ENCODE measurements around the gene VAV2. TPM values are rescaled to one million over a fixed set of nuclear protein-coding genes. Genes with fewer than 3 reads are reported as not detected.
"Not testable (repeated sequence)": the region's sequence is repeated elsewhere in the genome, so short reads cannot be mapped to it uniquely, and the experiment has no call there.

Gene VAV2
- total and polyA plus RNA-seq, 4 donors: 4.9 to 26.4 (median 17.0) TPM

- Histone ChIP-seq H3K4me3 (ENCODE audit: low read depth in 1 of 3, low read length in 3 of 3) (peak overlapping the region in 2 of 3 donors; percentile 58 to 90), H3K9me3 (ENCODE audit: control insufficient read depth in 4 of 4, low read length in 3 of 4) (no peaks in the 10 kb centered on the region), H3K27ac (ENCODE audit: low read depth in 1 of 2, low read length in 2 of 2) (peak overlapping the region; percentile 96 to 99), H3K9ac (ENCODE audit: low read depth in 1 of 2, low read length in 2 of 2) (no peak overlapping the region), H3K36me3 (ENCODE audit: control insufficient read depth in 4 of 4, insufficient read depth in 3 of 4, low read depth in 1 of 4, low read length in 3 of 4) (peaks cover 0 to 3% (median under 1%) of the 10 kb centered on the region in 4 donors), H3K27me3 (ENCODE audit: control insufficient read depth in 4 of 4, insufficient read depth in 4 of 4, low read length in 3 of 4) (no peaks in the 10 kb centered on the region), H3K4me1 (ENCODE audit: control insufficient read depth in 4 of 4, insufficient read depth in 4 of 4, low read length in 3 of 4) (peaks cover 14 to 37% (median 24%) of the 10 kb centered on the region in 4 donors)
- 51% methylated on average over 24 of the region's 24 CpGs for WGBS
- TF ChIP-seq RXRA (IDR thresholded peaks at IDR 0.05) (peak; percentile 20 to 57), HNF4A (conservative IDR thresholded peaks at IDR 0.05) (peak; percentile 36 to 77), TAF1 (conservative IDR thresholded peaks at IDR 0.05) (no peak)
- no peak for DNase-seq (ENCODE audit: low spot score)
Observed at GRCh38 chr9:133989625-133990365, 2.3 kb downstream of the VAV2 start.

DNA sequence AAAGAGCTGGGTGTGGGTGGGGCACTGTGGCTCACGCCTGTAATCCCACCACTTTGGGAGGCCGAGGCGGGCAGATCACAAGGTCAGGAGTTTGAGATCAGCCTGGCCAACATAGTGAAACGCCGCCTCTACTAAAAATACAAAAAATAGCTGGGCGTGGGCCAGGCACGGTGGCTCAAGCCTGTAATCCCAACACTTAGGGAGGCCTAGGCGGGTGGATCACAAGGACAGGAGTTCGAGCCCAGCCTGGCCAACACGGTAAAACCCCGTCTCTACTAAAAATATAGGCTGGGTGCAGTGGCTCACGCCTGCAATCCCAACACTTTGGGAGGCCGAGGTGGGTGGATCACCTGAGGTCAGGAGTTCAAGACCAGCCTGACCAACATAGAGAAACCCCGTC lies 3.4 kb downstream of the VAV2 start:
- H3K9ac ChIP-seq (ENCODE audit: low read depth in 1 of 2, low read length in 2 of 2); DNase-seq (ENCODE audit: low spot score); H3K9me3 ChIP-seq (ENCODE audit: control insufficient read depth in 4 of 4, low read length in 3 of 4); H3K27ac ChIP-seq (ENCODE audit: low read depth in 1 of 2, low read length in 2 of 2); H3K4me3 ChIP-seq (ENCODE audit: low read depth in 1 of 3, low read length in 3 of 3); H3K27me3 ChIP-seq (ENCODE audit: control insufficient read depth in 4 of 4, insufficient read depth in 4 of 4, low read length in 3 of 4); H3K36me3 ChIP-seq (ENCODE audit: control insufficient read depth in 4 of 4, insufficient read depth in 3 of 4, low read depth in 1 of 4, low read length in 3 of 4): not testable (repeated sequence)
- 91% methylated on average over 14 of the region's 14 CpGs for WGBS
- H3K4me1 ChIP-seq (ENCODE audit: control insufficient read depth in 4 of 4, insufficient read depth in 4 of 4, low read length in 3 of 4): peaks cover 13 to 29% (median 18%) of the 10 kb centered on the region in 4 donors

DNA sequence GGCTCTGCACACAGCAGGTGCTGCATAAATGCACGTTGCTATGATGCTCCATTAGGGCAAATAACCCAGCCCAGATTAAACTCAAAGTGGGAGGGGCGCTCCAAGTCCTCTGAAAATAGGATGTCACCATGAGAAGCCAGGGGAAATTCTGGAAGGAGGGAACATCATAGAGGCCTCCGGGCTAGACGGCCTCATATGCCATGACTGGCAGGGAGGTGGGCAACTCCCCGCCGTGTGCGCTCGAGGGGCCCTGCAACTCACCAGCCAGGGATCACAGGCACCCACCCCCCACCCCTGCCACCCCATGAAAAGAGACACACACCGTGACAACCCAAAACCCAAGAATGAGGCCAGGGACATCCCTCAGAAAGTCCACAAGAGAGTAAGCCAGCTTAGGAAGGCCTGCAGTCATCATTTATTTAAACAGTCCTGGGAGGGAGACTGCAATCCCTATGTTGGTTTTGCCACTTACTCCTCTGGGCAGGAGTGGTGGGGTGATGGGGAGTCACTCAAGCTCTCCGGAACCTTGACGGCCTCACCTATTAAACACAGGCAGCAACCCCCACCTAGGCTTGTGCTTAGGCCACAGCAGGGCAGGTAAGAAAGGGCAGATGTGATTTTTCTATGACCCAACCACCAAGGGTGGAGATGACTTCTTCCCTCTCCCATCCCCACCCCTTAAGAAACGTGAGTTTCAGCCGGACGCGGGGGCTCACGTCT lies 4.0 kb downstream of the VAV2 start:
- Histone ChIP-seq H3K27me3 (ENCODE audit: control insufficient read depth in 4 of 4, insufficient read depth in 4 of 4, low read length in 3 of 4) (no peaks in the 10 kb centered on the region), H3K4me3 (ENCODE audit: low read depth in 1 of 3, low read length in 3 of 3) (no peak overlapping the region), H3K9ac (ENCODE audit: low read depth in 1 of 2, low read length in 2 of 2) (no peak overlapping the region), H3K4me1 (ENCODE audit: control insufficient read depth in 4 of 4, insufficient read depth in 4 of 4, low read length in 3 of 4) (peaks cover 10 to 23% (median 12%) of the 10 kb centered on the region in 4 donors), H3K36me3 (ENCODE audit: control insufficient read depth in 4 of 4, insufficient read depth in 3 of 4, low read depth in 1 of 4, low read length in 3 of 4) (peaks cover 0 to 3% (median under 1%) of the 10 kb centered on the region in 4 donors), H3K9me3 (ENCODE audit: control insufficient read depth in 4 of 4, low read length in 3 of 4) (no peaks in the 10 kb centered on the region), H3K27ac (ENCODE audit: low read depth in 1 of 2, low read length in 2 of 2) (no peak overlapping the region)
- TF ChIP-seq, protein P1, sequence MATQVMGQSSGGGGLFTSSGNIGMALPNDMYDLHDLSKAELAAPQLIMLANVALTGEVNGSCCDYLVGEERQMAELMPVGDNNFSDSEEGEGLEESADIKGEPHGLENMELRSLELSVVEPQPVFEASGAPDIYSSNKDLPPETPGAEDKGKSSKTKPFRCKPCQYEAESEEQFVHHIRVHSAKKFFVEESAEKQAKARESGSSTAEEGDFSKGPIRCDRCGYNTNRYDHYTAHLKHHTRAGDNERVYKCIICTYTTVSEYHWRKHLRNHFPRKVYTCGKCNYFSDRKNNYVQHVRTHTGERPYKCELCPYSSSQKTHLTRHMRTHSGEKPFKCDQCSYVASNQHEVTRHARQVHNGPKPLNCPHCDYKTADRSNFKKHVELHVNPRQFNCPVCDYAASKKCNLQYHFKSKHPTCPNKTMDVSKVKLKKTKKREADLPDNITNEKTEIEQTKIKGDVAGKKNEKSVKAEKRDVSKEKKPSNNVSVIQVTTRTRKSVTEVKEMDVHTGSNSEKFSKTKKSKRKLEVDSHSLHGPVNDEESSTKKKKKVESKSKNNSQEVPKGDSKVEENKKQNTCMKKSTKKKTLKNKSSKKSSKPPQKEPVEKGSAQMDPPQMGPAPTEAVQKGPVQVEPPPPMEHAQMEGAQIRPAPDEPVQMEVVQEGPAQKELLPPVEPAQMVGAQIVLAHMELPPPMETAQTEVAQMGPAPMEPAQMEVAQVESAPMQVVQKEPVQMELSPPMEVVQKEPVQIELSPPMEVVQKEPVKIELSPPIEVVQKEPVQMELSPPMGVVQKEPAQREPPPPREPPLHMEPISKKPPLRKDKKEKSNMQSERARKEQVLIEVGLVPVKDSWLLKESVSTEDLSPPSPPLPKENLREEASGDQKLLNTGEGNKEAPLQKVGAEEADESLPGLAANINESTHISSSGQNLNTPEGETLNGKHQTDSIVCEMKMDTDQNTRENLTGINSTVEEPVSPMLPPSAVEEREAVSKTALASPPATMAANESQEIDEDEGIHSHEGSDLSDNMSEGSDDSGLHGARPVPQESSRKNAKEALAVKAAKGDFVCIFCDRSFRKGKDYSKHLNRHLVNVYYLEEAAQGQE (IDR thresholded peaks at IDR 0.05): no peak
- TF ChIP-seq TAF1 (conservative IDR thresholded peaks at IDR 0.05) (no peak), YY1 (IDR thresholded peaks at IDR 0.05) (no peak), HNF4A (conservative IDR thresholded peaks at IDR 0.05) (no peak), SP1 (IDR thresholded peaks at IDR 0.05) (no peak), FOXA1 (IDR thresholded peaks at IDR 0.05) (no peak)
- TF ChIP-seq, protein P2, sequence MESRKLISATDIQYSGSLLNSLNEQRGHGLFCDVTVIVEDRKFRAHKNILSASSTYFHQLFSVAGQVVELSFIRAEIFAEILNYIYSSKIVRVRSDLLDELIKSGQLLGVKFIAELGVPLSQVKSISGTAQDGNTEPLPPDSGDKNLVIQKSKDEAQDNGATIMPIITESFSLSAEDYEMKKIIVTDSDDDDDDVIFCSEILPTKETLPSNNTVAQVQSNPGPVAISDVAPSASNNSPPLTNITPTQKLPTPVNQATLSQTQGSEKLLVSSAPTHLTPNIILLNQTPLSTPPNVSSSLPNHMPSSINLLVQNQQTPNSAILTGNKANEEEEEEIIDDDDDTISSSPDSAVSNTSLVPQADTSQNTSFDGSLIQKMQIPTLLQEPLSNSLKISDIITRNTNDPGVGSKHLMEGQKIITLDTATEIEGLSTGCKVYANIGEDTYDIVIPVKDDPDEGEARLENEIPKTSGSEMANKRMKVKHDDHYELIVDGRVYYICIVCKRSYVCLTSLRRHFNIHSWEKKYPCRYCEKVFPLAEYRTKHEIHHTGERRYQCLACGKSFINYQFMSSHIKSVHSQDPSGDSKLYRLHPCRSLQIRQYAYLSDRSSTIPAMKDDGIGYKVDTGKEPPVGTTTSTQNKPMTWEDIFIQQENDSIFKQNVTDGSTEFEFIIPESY (IDR thresholded peaks at IDR 0.05): no peak
- TF ChIP-seq, protein P3, sequence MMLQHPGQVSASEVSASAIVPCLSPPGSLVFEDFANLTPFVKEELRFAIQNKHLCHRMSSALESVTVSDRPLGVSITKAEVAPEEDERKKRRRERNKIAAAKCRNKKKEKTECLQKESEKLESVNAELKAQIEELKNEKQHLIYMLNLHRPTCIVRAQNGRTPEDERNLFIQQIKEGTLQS (IDR thresholded peaks at IDR 0.05): no peak
- DNase-seq (ENCODE audit: low spot score): no peak
- 91% methylated on average over 16 of the region's 16 CpGs for WGBS
